Activated T-cell treated with anti-CD3 and anti-CD28 coated beads, Interleukin-2, amount 50 U/mL, for 1 hour (primary cell): ENCODE measurements around the gene TARP.

Experiments
- DNase-seq: peaks from one replicate; pipeline ENCODE4 v3.0.0-alpha.2; 2020

The TARP gene

DNA sequence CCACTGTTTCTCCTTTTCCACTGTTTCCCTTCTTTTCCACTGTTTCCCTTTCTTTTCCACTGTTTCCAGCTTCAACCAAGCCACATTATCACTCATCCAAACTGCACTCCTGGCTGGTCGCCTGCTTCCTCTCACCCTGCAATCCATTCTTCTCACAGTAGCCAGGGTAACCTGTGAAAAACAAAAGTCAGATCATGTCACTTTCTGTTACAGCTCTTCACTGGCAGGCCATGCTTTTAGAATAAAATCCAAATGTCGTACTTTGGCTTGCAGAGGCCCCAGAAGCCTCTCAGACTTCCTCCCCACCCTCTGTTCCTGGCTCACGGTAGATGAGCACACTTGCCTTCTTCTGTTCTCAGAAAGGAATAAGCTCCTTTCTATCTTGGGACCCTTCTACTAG is 61.5 kb downstream of the TARP start:
- no peak for DNase-seq

DNA sequence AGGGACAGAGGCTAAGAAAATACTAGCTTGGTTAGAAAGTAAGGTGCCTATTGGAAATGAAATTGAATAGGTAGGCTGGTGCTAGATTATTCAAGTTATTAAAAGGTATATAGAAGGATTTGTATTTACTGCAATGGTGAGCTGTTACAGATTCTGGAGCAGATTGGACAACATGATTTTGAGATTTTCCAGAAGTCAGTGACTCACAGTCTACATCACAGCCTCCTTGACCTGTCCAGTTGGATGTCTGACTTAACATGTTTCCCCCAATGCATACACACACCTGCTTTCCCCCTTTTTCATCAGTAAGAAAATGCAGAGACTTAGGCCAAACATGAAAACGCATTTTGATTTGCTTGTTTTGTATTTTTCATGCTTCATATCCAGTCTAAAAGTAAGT is 62.0 kb downstream of the TARP start:
- no peak for DNase-seq
